GM19468 (cell line): ENCODE data around the gene MTF2.

Source experiments
- ATAC-seq: cut with Tn5 transposase; IDR thresholded peaks from one replicate; pipeline ENCODE4 v1.9.1; 2021; ENCODE audit warnings: mild to moderate bottlenecking, moderate library complexity, moderate number of reproducible peaks; ENCODE audit not compliant: unreplicated experiment; ENCODE audit errors: extremely low read depth

Gene MTF2

GRCh38 chr1:93081716-93082115 is 2.6 kb downstream of the MTF2 start:
- ATAC-seq: no peak

- ATAC-seq: no peak
Measured at GRCh38 chr1:93082313-93082712, 3.2 kb downstream of the MTF2 start.

- no peak for ATAC-seq
Measured at GRCh38 chr1:93083979-93084378, 4.9 kb downstream of the MTF2 start.

GRCh38 chr1:93087532-93087931 is 8.4 kb downstream of the MTF2 start:
- ATAC-seq: no peak

- ATAC-seq: no peak
Measured at GRCh38 chr1:93093332-93094006, 14.4 kb downstream of the MTF2 start.

GRCh38 chr1:93095804-93096585 is 16.9 kb downstream of the MTF2 start:
- no peak for ATAC-seq

- ATAC-seq: no peak
Measured at GRCh38 chr1:93102142-93102541, 23.1 kb downstream of the MTF2 start.

- no peak for ATAC-seq
Measured at GRCh38 chr1:93106226-93106625, 27.1 kb downstream of the MTF2 start.

- no peak for ATAC-seq
Measured at GRCh38 chr1:93107395-93107794, 28.3 kb downstream of the MTF2 start.

GRCh38 chr1:93108335-93108734 is 29.3 kb downstream of the MTF2 start:
- no peak for ATAC-seq

- no peak for ATAC-seq
Measured at GRCh38 chr1:93109578-93109977, 30.5 kb downstream of the MTF2 start.

GRCh38 chr1:93111065-93111464 is 32.0 kb downstream of the MTF2 start:
- no peak for ATAC-seq

- no peak for ATAC-seq
Measured at GRCh38 chr1:93111561-93111960, 32.5 kb downstream of the MTF2 start.

GRCh38 chr1:93113127-93113526 is 34.0 kb downstream of the MTF2 start:
- ATAC-seq: no peak

- no peak for ATAC-seq
Measured at GRCh38 chr1:93114391-93114790, 35.3 kb downstream of the MTF2 start.

- ATAC-seq: no peak
Measured at GRCh38 chr1:93120614-93121013, 41.5 kb downstream of the MTF2 start.

GRCh38 chr1:93123201-93123783 is 44.2 kb downstream of the MTF2 start:
- no peak for ATAC-seq

- ATAC-seq: no peak
Measured at GRCh38 chr1:93124556-93125355, 45.7 kb downstream of the MTF2 start.

- ATAC-seq: no peak
Measured at GRCh38 chr1:93129507-93130099, 50.5 kb downstream of the MTF2 start.

GRCh38 chr1:93132638-93133037 is 53.6 kb downstream of the MTF2 start:
- ATAC-seq: no peak
